HG03066 (cell line): ENCODE results near the gene MYADML2.

Experiments used
- ATAC-seq: cut with Tn5 transposase; IDR thresholded peaks from one replicate; pipeline ENCODE4 v1.9.1; 2021; ENCODE audit warnings: low read depth; ENCODE audit not compliant: unreplicated experiment

Gene MYADML2

DNA sequence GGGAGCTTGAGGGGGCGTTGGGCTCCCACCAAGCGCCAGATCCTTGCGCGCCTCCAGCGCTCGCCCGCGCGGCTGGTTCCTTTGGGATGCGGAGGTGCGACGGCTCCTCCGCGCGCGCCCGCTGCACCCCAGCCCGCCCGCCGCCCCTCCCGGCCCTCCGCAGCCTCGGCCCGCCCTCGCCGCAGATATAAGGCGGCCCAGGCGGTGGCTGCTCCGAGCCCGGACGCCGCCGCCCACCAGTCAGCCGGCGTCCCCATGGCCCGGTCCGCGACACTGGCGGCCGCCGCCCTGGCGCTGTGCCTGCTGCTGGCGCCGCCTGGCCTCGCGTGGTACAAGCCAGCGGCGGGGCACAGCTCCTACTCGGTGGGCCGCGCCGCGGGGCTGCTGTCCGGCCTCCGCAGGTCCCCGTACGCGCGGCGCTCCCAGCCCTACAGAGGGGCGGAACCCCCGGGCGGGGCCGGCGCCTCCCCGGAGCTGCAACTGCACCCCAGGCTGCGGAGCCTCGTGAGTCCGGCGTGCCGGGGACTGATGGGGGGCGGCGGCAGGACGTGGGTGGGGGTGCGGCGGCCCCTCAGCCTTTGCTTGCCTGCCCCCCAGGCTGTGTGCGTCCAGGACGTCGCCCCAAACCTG, 44.9 kb downstream of the MYADML2 start, which contains the start of gene NPB:
TSS of gene NPB (plus strand) at position 216 of the 630 bp plus-strand sequence. CDS start at position 256, 40 bp downstream.
- ATAC-seq = no peak

DNA sequence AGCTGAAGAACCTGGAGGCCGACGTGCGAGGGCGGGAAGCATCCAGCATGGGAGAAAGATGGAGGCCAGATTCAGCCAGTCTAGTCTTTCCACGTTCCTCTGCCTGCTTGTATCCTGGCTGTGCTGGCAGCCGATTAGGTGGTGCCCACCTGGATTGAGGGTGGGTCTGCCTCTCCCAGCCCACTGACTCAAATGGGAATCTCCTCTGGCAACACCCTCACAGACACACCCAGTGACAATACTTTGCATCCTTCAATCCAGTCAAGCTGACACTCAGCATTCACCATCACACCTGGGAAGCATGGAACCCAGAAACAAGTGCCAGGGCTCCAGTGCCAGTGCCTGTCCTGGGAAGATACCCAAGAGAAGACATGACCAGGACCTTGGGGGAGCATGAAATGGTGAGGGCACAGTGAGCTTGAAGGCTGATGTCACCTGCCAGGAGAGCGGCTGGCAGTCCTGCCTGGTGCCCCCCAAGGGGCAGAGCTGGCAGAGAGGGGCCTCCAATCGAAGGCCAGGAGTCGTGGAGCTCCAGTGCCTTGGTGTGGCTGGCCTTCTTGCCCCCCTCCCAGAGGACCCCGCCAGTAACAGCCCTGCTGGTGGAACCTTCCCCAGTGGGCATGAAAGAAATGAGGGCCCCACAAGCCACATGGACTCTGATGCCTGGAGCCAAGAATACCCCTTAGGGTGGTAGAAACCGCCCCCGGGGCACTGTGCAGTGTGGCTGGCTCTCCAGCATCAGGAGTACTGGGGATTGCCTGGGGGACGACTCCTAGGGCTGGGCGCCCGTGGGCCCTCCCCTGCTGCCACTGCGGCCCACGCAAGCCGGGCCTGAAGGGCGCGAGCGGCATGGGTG, 45.6 kb downstream of the MYADML2 start:
- ATAC-seq = no peak

- no peak for ATAC-seq
Measured at GRCh38 chr17:81900181-81900820, 46.7 kb downstream of the MYADML2 start.

DNA sequence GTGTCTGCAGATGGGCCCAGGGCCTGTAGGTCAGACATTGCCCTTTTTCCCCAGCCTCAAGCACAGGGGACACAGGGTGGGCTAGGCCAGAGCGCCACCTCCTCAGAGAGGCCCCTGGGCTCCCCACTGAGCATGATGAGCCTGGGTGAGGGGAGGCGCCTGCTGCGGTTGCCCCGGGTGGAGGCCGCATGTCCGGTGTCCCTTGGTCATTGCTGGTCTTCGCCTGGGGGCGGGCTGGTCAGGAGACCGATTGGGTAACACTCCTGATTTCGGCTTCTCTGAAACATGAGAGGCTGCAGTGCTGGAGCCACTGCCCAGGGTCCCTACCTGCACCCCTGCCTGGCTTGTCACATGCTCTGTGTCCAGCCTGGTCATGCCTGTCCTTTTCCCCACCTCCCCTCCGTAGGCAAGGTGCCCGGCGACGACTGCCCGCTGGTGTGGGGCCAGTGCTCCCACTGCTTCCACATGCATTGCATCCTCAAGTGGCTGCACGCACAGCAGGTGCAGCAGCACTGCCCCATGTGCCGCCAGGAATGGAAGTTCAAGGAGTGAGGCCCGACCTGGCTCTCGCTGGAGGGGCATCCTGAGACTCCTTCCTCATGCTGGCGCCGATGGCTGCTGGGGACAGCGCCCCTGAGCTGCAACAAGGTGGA, 47.4 kb downstream of the MYADML2 start:
- no peak for ATAC-seq

DNA sequence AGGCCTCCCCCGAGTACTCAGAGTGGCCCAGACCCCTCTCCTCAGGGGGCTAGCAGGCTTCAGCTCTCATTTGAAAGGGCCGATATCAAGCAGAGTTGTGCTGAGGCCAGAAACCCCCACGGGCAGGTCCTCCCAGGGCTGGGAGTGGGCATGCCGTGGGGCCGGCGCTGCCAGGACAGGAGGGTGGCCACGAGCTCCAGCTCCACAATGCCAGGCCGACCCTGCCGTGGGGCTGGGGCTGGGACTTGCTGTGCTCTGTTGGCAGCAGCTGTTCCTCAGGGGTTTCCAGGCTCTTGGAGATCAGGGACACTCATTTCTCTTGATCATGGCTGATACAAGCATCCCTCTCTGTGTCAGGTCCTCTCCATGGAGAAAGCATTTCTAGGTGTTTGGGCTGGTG, 48.1 kb downstream of the MYADML2 start:
- ATAC-seq = no peak

GRCh38 chr17:81898029-81898866, 48.8 kb downstream of the MYADML2 start:
- ATAC-seq = no peak

GRCh38 chr17:81895400-81895799, 51.6 kb downstream of the MYADML2 start:
- no peak for ATAC-seq

DNA sequence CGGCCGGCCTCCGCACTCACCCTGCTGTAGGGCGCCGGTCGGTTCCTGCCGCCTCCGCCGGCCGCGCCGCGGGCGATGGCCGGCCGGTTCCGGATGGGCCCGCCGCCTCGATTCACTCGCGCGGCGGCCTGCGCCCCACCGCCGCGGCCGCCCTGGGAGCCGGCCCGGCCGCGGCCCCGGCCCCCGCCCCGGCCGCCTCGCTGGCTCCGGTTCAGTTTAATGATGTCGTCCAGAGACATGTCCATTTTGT, 55.8 kb downstream of the MYADML2 start:
- ATAC-seq = no peak

DNA sequence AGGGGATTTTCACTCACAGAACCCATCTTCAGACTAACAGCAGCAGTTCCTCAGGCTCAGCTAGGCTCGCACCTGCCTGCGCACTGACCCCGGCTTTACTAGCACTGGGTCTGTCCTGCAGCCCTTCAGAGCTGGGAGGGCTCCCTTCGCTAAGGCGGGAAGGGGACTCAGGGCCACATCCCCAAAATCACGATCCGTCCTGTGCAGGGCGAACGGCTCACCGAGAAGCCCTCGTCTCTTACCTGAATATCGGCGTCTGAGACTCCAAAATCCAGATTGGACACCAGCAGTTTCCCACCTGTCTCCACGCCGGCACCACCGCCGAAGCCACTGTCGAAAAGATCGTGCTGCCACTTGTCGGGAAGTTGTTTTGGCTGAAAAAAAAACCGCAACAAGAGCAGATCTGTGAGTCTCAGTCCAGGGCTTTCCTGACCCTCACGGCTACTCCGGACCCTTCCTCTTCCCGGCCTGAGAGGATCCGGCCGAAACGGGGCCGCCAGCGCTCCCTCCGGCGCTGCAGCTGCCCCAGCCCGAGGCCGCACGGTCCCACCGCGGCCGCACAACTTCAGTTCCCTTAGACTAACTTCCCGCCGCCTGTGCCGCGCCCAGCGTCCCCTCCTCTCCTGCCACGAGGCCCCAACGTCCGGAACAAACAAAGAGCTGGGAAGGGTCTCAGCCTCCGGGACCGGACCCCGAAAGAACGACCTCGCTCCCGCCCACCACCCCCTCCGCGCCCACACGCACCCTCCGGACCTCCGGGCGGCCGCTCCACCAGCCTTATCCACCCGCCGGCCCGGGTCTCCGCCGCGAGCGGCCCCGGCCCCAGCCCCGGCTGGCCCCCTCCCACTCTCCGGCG, 56.4 kb downstream of the MYADML2 start:
- no peak for ATAC-seq
